Measurements from ENCODE around the gene KCMF1. TPM values are rescaled to one million over a fixed set of nuclear protein-coding genes. Genes with fewer than 3 reads are reported as not detected.

Gene KCMF1
- total and polyA plus RNA-seq, 2 donors (not counting 1 experiment from before 2014, with no cell fraction given), result 43.7 to 81.5 TPM

DNA sequence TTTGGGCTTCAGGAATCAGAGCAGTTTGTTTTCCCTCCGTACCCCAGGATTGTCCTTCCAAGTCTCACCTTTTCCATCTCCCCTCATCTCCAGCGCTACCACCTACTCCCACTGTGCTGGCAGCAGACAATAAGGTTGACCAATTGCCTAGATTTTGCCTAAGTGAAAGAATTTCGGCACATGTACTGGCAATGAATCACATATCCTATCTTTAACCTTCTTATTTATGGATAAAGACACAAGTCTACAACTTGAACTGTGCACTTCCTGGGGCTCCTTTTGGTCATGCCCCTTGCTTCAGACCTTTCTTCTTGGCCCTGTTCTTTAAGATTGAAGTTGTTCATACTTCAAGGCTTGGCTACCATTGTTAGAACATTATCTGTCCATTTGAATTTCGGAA, 71.4 kb downstream of the KCMF1 start:
- no peak overlapping the region for H3K9ac ChIP-seq (ENCODE audit: low read length)
- H3K4me1 ChIP-seq (ENCODE audit: control insufficient read depth in 2 of 2, insufficient read depth in 2 of 2, low read length in 2 of 2), result no peaks in the 10 kb centered on the region
- H3K4me3 Mint-ChIP-seq, result no peak overlapping the region
- ChIA-PET CTCF (no interaction called here), POLR2A (interaction anchor here (0.7 kb wide), 1 partner anchor 1444 kb away, joined by 5 read pairs; no protein-coding TSS in a partner anchor)
- no peak overlapping the region for H3K4me3 ChIP-seq (ENCODE audit: control extremely low read depth in 1 of 5, extremely low read depth in 1 of 5, insufficient read depth in 1 of 5, low read depth in 2 of 5, low read length in 4 of 5)
- H3K36me3 ChIP-seq (replicated peaks in 1 of 2; ENCODE audit: control extremely low read depth in 1 of 2, control insufficient read depth in 1 of 2, extremely low read depth in 1 of 2, insufficient read depth in 2 of 2, low read length in 1 of 2), result peaks cover 25 to 72% of the 10 kb centered on the region in 2 experiments
- no peak for DNase-seq
- peaks cover 2% of the 10 kb centered on the region for H3K4me1 Mint-ChIP-seq
- no peaks in the 10 kb centered on the region for H3K27me3 ChIP-seq (replicated peaks in 1 of 4; ENCODE audit: control extremely low read depth in 1 of 4, control insufficient read depth in 3 of 4, insufficient read depth in 4 of 4, low read length in 3 of 4)
- ATAC-seq (ENCODE audit: low read depth), result no peak
- H3K27ac Mint-ChIP-seq, result no peak overlapping the region
- TF ChIP-seq EZH2 (IDR thresholded peaks at IDR 0.05; ENCODE audit: borderline replicate concordance, insufficient read depth, low read depth, low read length, poor library complexity, severe bottlenecking), result no peak
- TF ChIP-seq, protein P1, sequence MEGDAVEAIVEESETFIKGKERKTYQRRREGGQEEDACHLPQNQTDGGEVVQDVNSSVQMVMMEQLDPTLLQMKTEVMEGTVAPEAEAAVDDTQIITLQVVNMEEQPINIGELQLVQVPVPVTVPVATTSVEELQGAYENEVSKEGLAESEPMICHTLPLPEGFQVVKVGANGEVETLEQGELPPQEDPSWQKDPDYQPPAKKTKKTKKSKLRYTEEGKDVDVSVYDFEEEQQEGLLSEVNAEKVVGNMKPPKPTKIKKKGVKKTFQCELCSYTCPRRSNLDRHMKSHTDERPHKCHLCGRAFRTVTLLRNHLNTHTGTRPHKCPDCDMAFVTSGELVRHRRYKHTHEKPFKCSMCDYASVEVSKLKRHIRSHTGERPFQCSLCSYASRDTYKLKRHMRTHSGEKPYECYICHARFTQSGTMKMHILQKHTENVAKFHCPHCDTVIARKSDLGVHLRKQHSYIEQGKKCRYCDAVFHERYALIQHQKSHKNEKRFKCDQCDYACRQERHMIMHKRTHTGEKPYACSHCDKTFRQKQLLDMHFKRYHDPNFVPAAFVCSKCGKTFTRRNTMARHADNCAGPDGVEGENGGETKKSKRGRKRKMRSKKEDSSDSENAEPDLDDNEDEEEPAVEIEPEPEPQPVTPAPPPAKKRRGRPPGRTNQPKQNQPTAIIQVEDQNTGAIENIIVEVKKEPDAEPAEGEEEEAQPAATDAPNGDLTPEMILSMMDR (IDR thresholded peaks at IDR 0.05), result no peak
- intact Hi-C loops (cut with micrococcal nuclease), result no loop called here
- H3K9me3 ChIP-seq (ENCODE audit: control extremely low read depth in 1 of 3, control insufficient read depth in 2 of 3, insufficient read depth in 1 of 3, low read length in 2 of 3), result no peaks in the 10 kb centered on the region
- H3K79me2 ChIP-seq (ENCODE audit: control insufficient read depth, insufficient read depth, low read length), result peaks cover 21% of the 10 kb centered on the region
- no peaks in the 10 kb centered on the region for H3K9me3 Mint-ChIP-seq (ENCODE audit: insufficient read depth)
- no peak overlapping the region for H3K4me2 ChIP-seq (replicated peaks; ENCODE audit: low read depth, low read length, poor library complexity, severe bottlenecking)
- H3K27me3 Mint-ChIP-seq, result no peaks in the 10 kb centered on the region
- H3K27ac ChIP-seq (ENCODE audit: low read length in 2 of 2), result no peak overlapping the region
- no peak overlapping the region for H2AFZ ChIP-seq (ENCODE audit: insufficient read depth, low read depth, low read length, poor library complexity, severe bottlenecking)
- H4K20me1 ChIP-seq (ENCODE audit: control insufficient read depth, insufficient read depth, low read length, poor library complexity, severe bottlenecking), result peaks cover 16% of the 10 kb centered on the region
- WGBS (ENCODE audit: insufficient coverage), result 92% methylated on average over 4 of the region's 4 CpGs

DNA sequence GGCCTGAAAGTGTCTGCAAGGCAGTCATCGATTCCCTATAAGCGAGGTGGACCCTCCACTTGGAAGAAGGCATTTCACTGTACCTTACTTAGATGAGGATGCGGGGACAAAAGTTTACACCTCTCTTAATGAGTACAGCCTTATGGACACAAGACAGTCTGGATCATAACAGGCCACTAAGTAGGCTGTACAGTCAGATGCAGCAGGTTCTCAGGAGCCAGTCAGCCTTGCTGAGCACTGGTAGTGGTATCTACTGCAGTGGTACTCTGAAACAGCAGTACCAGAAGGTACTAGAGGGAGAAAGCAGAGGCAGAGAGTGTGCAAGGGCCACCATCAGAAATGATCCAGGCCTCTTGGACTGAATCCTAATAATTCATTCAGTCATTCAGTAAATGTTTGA, 77.6 kb downstream of the KCMF1 start:
- peaks cover 3% of the 10 kb centered on the region for H3K79me2 ChIP-seq (ENCODE audit: control insufficient read depth, insufficient read depth, low read length)
- H3K4me3 Mint-ChIP-seq, result no peak overlapping the region
- DNase-seq (no peak), ATAC-seq (ENCODE audit: low read depth) (no peak)
- no peaks in the 10 kb centered on the region for H3K4me1 Mint-ChIP-seq
- H3K9ac ChIP-seq (ENCODE audit: low read length), result no peak overlapping the region
- no peaks in the 10 kb centered on the region for H3K27me3 ChIP-seq (replicated peaks in 1 of 4; ENCODE audit: control extremely low read depth in 1 of 4, control insufficient read depth in 3 of 4, insufficient read depth in 4 of 4, low read length in 3 of 4)
- TF ChIP-seq, protein P1 (IDR thresholded peaks at IDR 0.05), result no peak
- no peak for TF ChIP-seq EZH2 (IDR thresholded peaks at IDR 0.05; ENCODE audit: borderline replicate concordance, insufficient read depth, low read depth, low read length, poor library complexity, severe bottlenecking)
- H3K36me3 ChIP-seq (replicated peaks in 1 of 2; ENCODE audit: control extremely low read depth in 1 of 2, control insufficient read depth in 1 of 2, extremely low read depth in 1 of 2, insufficient read depth in 2 of 2, low read length in 1 of 2), result peaks cover 22 to 68% of the 10 kb centered on the region in 2 experiments
- H3K27ac Mint-ChIP-seq, result no peak overlapping the region
- ChIA-PET POLR2A (no interaction called here), CTCF (interaction anchor here (0.9 kb wide), 1 partner anchor 237 kb away, joined by 5 read pairs; no protein-coding TSS in a partner anchor)
- 100% methylated on average over 3 of the region's 3 CpGs for WGBS (ENCODE audit: insufficient coverage)
- no peak overlapping the region for H3K4me2 ChIP-seq (replicated peaks; ENCODE audit: low read depth, low read length, poor library complexity, severe bottlenecking)
- no peaks in the 10 kb centered on the region for H3K4me1 ChIP-seq (ENCODE audit: control insufficient read depth in 2 of 2, insufficient read depth in 2 of 2, low read length in 2 of 2)
- no peak overlapping the region for H3K4me3 ChIP-seq (ENCODE audit: control extremely low read depth in 1 of 5, extremely low read depth in 1 of 5, insufficient read depth in 1 of 5, low read depth in 2 of 5, low read length in 4 of 5)
- H3K9me3 ChIP-seq (ENCODE audit: control extremely low read depth in 1 of 3, control insufficient read depth in 2 of 3, insufficient read depth in 1 of 3, low read length in 2 of 3), result no peaks in the 10 kb centered on the region
- no peak overlapping the region for H3K27ac ChIP-seq (ENCODE audit: low read length in 2 of 2)
- no peak overlapping the region for H2AFZ ChIP-seq (ENCODE audit: insufficient read depth, low read depth, low read length, poor library complexity, severe bottlenecking)
- intact Hi-C loops (cut with micrococcal nuclease), result no loop called here
- no peaks in the 10 kb centered on the region for H4K20me1 ChIP-seq (ENCODE audit: control insufficient read depth, insufficient read depth, low read length, poor library complexity, severe bottlenecking)
- H3K9me3 Mint-ChIP-seq (ENCODE audit: insufficient read depth), result no peaks in the 10 kb centered on the region
- H3K27me3 Mint-ChIP-seq, result no peaks in the 10 kb centered on the region
